AG04450 (cell line): ENCODE measurements around the gene LMNTD2. TPM values are rescaled to one million over a fixed set of nuclear protein-coding genes. Genes with fewer than 3 reads are reported as not detected.
A peak's percentile ranks its signal among the peaks of the same experiment; 100 is the strongest.

ENCODE experiments used
- CTCF ChIA-PET: fragments of 300-600, 350-600 bp; formaldehyde crosslinking; extraction: SDS; loops from one replicate; lab custom pipeline; 2022; ENCODE audit warnings: antibody characterized with exemption, inconsistent platforms; lab: Charles Lee
- POLR2A ChIA-PET: fragments of 350-600 bp; formaldehyde crosslinking; extraction: SDS; loops from one replicate; lab custom pipeline; 2021; ENCODE audit warnings: antibody characterized with exemption, inconsistent platforms; lab: Yijun Ruan, JAX
- DNase-seq: peaks from one replicate; pipeline ENCODE4 v3.0.0-alpha.2; 2011; ENCODE audit warnings: low read depth, low spot score
- H3K27ac ChIP-seq: one replicate; pipeline ENCODE4 v1.5.1; 2012; ENCODE audit warnings: low read depth, low read length, control low read depth
- H3K27me3 ChIP-seq: one replicate; pipeline ENCODE4 v1.6.0; 2012; ENCODE audit warnings: low read length; ENCODE audit not compliant: control insufficient read depth, insufficient read depth
- H3K4me3 ChIP-seq: 2 replicates; pipeline ENCODE4 v1.5.1; 2011; ENCODE audit warnings: mild to moderate bottlenecking, low read depth, low read length, control low read depth
- H3K9me3 ChIP-seq: 2 replicates; pipeline ENCODE4 v1.5.1; 2012; ENCODE audit warnings: low read length; ENCODE audit not compliant: control insufficient read depth, insufficient read depth
- polyA plus RNA-seq: library from polyadenylated mRNA; depleted of rRNA; stranded (reverse); fragments of >200 nt; gene quantifications from 2 replicates; pipeline ENCODE4 v1.2.3, GENCODE V29; 2011
- TF ChIP-seq, protein P1 (sequence below): IDR thresholded peaks from 2 replicates; pipeline ENCODE4 v1.5.1; 2011; ENCODE audit warnings: low read depth, low read length, control low read depth, inconsistent platforms

Gene LMNTD2
- polyA plus RNA-seq, 1 experiment, result 0.32 TPM

- Histone ChIP-seq H3K27ac (no peak overlapping the region), H3K27me3 (no peaks in the 10 kb centered on the region), H3K4me3 (no peak overlapping the region), H3K9me3 (no peaks in the 10 kb centered on the region; the same call in 1 of the 2 replicates)
- POLR2A ChIA-PET, result no interaction called here
- CTCF ChIA-PET, result no interaction called here
- TF ChIP-seq, protein P1, sequence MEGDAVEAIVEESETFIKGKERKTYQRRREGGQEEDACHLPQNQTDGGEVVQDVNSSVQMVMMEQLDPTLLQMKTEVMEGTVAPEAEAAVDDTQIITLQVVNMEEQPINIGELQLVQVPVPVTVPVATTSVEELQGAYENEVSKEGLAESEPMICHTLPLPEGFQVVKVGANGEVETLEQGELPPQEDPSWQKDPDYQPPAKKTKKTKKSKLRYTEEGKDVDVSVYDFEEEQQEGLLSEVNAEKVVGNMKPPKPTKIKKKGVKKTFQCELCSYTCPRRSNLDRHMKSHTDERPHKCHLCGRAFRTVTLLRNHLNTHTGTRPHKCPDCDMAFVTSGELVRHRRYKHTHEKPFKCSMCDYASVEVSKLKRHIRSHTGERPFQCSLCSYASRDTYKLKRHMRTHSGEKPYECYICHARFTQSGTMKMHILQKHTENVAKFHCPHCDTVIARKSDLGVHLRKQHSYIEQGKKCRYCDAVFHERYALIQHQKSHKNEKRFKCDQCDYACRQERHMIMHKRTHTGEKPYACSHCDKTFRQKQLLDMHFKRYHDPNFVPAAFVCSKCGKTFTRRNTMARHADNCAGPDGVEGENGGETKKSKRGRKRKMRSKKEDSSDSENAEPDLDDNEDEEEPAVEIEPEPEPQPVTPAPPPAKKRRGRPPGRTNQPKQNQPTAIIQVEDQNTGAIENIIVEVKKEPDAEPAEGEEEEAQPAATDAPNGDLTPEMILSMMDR, result no peak
- DNase-seq, result no peak
These were observed 19.1 kb downstream of the LMNTD2 start for GRCh38 chr11:541433-541885.

DNA sequence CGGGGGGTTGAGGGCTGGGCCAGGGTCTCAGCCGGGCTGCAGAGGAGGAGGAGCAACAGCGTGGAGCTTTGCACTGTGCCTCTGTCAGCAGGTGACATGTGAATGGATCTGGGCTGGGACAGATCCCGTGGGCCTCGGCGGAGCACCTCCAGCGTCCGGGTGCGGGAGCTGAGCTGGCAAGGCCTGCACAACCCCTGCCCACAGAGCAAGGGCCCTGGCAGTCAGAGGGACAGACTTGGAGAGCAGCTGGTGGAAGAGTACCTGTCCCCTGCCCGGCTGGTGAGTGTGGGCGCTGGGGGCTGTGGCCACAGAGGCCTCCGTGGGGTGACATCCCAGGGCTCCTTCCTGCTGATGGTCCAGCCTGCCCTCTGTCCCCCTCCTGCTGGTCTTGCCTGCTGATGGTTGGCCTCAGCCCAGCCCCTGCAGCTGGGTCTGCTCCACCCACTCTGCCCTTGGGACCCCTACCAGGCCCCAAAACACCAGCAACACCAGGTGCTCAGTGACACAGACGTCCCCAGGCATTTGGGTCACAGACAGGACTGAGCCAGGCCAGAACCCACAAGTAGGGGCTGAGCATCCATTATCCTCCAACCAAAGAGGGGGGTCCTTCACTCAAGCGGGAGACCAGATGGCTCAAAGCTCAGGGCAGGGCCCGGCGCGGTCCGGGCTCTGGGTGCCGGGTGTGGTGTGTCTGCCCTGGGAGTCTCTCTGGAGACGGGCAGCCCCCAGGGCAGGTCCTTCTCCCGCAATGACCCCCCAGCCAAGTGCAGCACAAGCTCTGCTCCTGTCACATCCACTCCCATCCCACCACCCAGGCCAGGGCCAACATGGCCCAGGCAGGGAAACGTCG, 19.7 kb downstream of the LMNTD2 start:
- H3K4me3 ChIP-seq, result no peak overlapping the region
- CTCF ChIA-PET, result interaction anchor here (0.6 to 1.1 kb wide), 2 partner anchors 14 to 174 kb away, joined by 3 read pairs; no protein-coding TSS in a partner anchor
- DNase-seq, result no peak
- TF ChIP-seq, protein P1, result no peak
- H3K27ac ChIP-seq, result no peak overlapping the region
- H3K9me3 ChIP-seq, result no peaks in the 10 kb centered on the region; the same call in 1 of the 2 replicates
- POLR2A ChIA-PET, result no interaction called here
- no peaks in the 10 kb centered on the region for H3K27me3 ChIP-seq

- no peak overlapping the region for H3K4me3 ChIP-seq
- H3K27ac ChIP-seq, result no peak overlapping the region
- no peaks in the 10 kb centered on the region for H3K27me3 ChIP-seq
- TF ChIP-seq, protein P1, result no peak
- CTCF ChIA-PET, result interaction anchor here (1.1 kb wide), 1 partner anchor 15 kb away, joined by 3 read pairs; no protein-coding TSS in a partner anchor
- no peaks in the 10 kb centered on the region; the same call in 1 of the 2 replicates for H3K9me3 ChIP-seq
- POLR2A ChIA-PET, result no interaction called here
- no peak for DNase-seq
These were observed 20.5 kb downstream of the LMNTD2 start for GRCh38 chr11:539971-540481.

DNA sequence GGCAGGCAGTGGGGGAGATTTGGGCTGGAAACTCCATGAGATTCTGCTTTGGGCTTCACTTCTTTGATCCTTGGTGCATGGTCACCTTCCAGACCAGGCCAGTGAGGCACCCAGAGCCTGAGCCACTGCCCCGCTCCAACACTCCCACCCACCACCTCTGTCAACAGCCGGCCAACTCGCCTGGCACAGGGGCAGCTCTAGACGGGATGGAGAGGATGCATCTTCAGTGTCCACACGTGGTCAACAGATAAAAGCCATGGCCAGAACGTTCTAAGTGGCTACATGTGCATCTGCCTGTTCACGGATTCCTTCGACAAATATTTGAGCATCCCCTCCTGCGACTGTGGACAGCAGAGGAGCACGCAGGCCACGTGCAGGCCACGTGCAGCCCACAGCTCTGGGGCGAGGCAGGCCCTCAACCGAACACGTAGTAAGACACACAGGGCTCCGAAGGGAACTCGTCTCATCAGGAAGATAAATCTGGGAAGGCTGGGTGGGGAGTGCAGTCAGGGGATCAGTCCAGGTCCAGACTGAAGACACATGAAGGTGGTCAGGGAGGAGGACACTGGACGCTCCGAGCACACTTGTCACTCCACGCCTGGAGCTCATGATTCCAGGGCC, 22.0 kb downstream of the LMNTD2 start:
- ChIA-PET CTCF (interaction anchor here (0.7 kb wide), 1 partner anchor 62 kb away, joined by 4 read pairs; no protein-coding TSS in a partner anchor), POLR2A (interaction anchor here (0.5 kb wide), 1 partner anchor 215 kb away, joined by 3 read pairs; no protein-coding TSS in a partner anchor)
- Histone ChIP-seq H3K27ac (peak overlapping the region; percentile 2), H3K27me3 (no peaks in the 10 kb centered on the region), H3K9me3 (no peaks in the 10 kb centered on the region; the same call in 1 of the 2 replicates), H3K4me3 (no peak overlapping the region)
- TF ChIP-seq, protein P1, result no peak
- no peak for DNase-seq
